H1 (cell line): ENCODE results near the gene ZRANB2. TPM values are rescaled to one million over a fixed set of nuclear protein-coding genes. Genes with fewer than 3 reads are reported as not detected.

Experiments
- CBX8 ChIP-seq: fragments of 300-800, 300-1000 bp; sonication (generic); IDR thresholded peaks from 2 replicates; pipeline ENCODE4 v1.7.1; 2016; ENCODE audit warnings: low read depth, low read length, borderline replicate concordance
- CHD7 ChIP-seq: fragments of 300-600 bp; sonication (generic); IDR thresholded peaks from 2 replicates; pipeline ENCODE4 v1.7.1; 2012; ENCODE audit warnings: low read length, moderate library complexity, mild to moderate bottlenecking, inconsistent platforms; ENCODE audit not compliant: insufficient replicate concordance
- SP4 ChIP-seq: IDR thresholded peaks from 2 replicates; pipeline ENCODE4 v1.6.1; 2012; ENCODE audit warnings: low read length, inconsistent platforms
- SRF ChIP-seq: IDR thresholded peaks from 2 replicates; pipeline ENCODE4 v1.6.1; 2011; ENCODE audit warnings: mild to moderate bottlenecking, low read depth, low read length, moderate library complexity
- polyA plus RNA-seq, 7 experiments: library from polyadenylated mRNA; depleted of rRNA in 3 of 7; stranded (reverse) in 5 of 7; unstranded in 2 of 7; fragments of >200 nt in 5 of 7; fragments of 200-250 nt in 2 of 7; gene quantifications; 1 replicate in 5 of 7; 2 replicates in 1 of 7; 4 replicates in 1 of 7; pipeline versions ENCODE4 v1.2.1 to v1.2.3, GENCODE V29; 2011 to 2013; ENCODE audit warnings: missing spikeins in 2 of 7, mixed read lengths in 2 of 7
- total RNA-seq: library from RNA; stranded (reverse); fragmentation: NEBNext Ultra II Directional; extraction: Animal tissue kit (Norgen Biotek cat#: 25700); gene quantifications from 2 replicates; pipeline ENCODE4 v1.2.1, GENCODE V29; 2021

Gene ZRANB2
- total and polyA plus RNA-seq, 2 of the 8 experiments (the other 6 are each of a cell fraction or from before 2014, with no cell fraction given) = 35.8 to 103 TPM

- TF ChIP-seq CHD7 (no peak), SP4 (no peak), SRF (no peak), CBX8 (no peak)
These were observed 49.4 kb downstream of the ZRANB2 start (continued) for GRCh38 chr1:71031426-71031825.
